Measurements from ENCODE around the gene PRR3. TPM values are rescaled to one million over a fixed set of nuclear protein-coding genes. Genes with fewer than 3 reads are reported as not detected.

The PRR3 gene
- total and polyA plus RNA-seq, 2 of the 13 experiments (the other 11 are each of a cell fraction or from before 2014, with no cell fraction given) = 14.6 to 21.2 TPM

GRCh38 chr6:30556066-30556905 lies 809 bp upstream of the PRR3 start, which contains the start of gene GNL1 (continued):
- no peak for TF ChIP-seq HMGXB3 (CRISPR knock-in tag; IDR thresholded peaks at IDR 0.05; ENCODE audit: borderline replicate concordance)
- peak; percentile 88; the same call in 1 of the 2 replicates for TF ChIP-seq SIN3A (IDR thresholded peaks at IDR 0.05; ENCODE audit: borderline replicate concordance, low read depth, low read length)
- TF ChIP-seq NFRKB (IDR thresholded peaks at IDR 0.05) = no peak
- TF ChIP-seq FOSL1 (CRISPR knock-in tag; IDR thresholded peaks at IDR 0.05; ENCODE audit: borderline replicate concordance) = no peak
- peak; percentile 88; the same call in 1 of the 2 replicates for TF ChIP-seq ZSCAN20 (CRISPR knock-in tag; IDR thresholded peaks at IDR 0.05; ENCODE audit: borderline replicate concordance)
- peak; percentile 31; the same call in 1 of the 2 replicates for TF ChIP-seq ZMYM3 (CRISPR knock-in tag; IDR thresholded peaks at IDR 0.05)
- TF ChIP-seq POLR2AphosphoS5 (IDR thresholded peaks at IDR 0.05; ENCODE audit: low read depth, low read length) = peak; percentile 76
- TF ChIP-seq, protein P1, sequence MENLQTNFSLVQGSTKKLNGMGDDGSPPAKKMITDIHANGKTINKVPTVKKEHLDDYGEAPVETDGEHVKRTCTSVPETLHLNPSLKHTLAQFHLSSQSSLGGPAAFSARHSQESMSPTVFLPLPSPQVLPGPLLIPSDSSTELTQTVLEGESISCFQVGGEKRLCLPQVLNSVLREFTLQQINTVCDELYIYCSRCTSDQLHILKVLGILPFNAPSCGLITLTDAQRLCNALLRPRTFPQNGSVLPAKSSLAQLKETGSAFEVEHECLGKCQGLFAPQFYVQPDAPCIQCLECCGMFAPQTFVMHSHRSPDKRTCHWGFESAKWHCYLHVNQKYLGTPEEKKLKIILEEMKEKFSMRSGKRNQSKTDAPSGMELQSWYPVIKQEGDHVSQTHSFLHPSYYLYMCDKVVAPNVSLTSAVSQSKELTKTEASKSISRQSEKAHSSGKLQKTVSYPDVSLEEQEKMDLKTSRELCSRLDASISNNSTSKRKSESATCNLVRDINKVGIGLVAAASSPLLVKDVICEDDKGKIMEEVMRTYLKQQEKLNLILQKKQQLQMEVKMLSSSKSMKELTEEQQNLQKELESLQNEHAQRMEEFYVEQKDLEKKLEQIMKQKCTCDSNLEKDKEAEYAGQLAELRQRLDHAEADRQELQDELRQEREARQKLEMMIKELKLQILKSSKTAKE (CRISPR knock-in tag; IDR thresholded peaks at IDR 0.05; ENCODE audit: borderline replicate concordance) = peak; percentile 29; the same call in 1 of the 2 replicates
- TF ChIP-seq IKZF4 (CRISPR knock-in tag; IDR thresholded peaks at IDR 0.05; ENCODE audit: borderline replicate concordance, low read depth, not compliant biosample characterization) = no peak
- TF ChIP-seq, protein P2, sequence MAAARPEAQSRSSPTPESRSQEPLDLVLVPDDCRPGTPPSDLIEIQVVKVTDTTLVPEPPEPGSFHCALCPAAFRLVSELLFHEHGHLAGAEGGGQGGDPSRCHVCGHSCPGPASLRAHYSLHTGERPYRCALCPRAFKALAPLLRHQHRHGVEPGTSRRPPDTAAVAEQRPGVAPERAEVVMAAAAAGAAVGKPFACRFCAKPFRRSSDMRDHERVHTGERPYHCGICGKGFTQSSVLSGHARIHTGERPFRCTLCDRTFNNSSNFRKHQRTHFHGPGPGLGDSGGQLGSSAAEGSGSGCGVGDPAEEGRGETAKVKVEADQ (CRISPR knock-in tag; IDR thresholded peaks at IDR 0.05; ENCODE audit: borderline replicate concordance) = no peak; the same call in 1 of the 2 replicates
- no peak for TF ChIP-seq CCDC6 (CRISPR knock-in tag; IDR thresholded peaks at IDR 0.05)
- TF ChIP-seq GLMP (CRISPR knock-in tag; IDR thresholded peaks at IDR 0.05; ENCODE audit: borderline replicate concordance) = no peak
- TF ChIP-seq ETV6 (CRISPR knock-in tag; conservative IDR thresholded peaks at IDR 0.05) = no peak
- TF ChIP-seq RAD51 (IDR thresholded peaks at IDR 0.05; ENCODE audit: borderline replicate concordance) = no peak
- no peak for TF ChIP-seq TRIM22 (IDR thresholded peaks at IDR 0.05)
- no peak for TF ChIP-seq ZNF382 (CRISPR knock-in tag; IDR thresholded peaks at IDR 0.05; ENCODE audit: borderline replicate concordance)
- TF ChIP-seq HOXA5 (CRISPR knock-in tag; IDR thresholded peaks at IDR 0.05) = peak; percentile 90; the same call in 1 of the 2 replicates
- TF ChIP-seq ZNF678 (CRISPR knock-in tag; IDR thresholded peaks at IDR 0.05) = no peak
